HG02938 (cell line): ENCODE data around the gene RING1.

Experiments used
- ATAC-seq: cut with Tn5 transposase; IDR thresholded peaks from one replicate; pipeline ENCODE4 v1.9.1; 2021; ENCODE audit warnings: mild to moderate bottlenecking, moderate library complexity; ENCODE audit not compliant: unreplicated experiment

RING1 gene

DNA sequence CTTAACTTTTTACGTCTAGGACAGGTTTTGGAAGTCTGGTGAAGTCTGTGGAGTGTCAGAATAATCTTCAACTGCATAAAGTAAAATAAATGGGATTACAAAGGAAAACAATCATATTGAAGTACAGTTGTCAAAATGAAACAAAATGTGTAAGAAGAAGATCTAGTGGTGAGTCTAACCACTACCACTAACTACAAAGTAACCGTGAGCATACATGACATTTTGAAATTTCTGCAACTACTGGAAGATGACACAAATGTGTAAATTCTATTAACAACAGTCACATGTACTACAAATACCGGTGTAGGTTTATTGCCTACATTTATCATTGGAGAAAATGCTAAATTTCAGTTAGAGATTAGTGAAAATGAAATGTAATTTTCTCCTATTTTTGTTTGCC is 33.7 kb downstream of the RING1 start:
- ATAC-seq: no peak

DNA sequence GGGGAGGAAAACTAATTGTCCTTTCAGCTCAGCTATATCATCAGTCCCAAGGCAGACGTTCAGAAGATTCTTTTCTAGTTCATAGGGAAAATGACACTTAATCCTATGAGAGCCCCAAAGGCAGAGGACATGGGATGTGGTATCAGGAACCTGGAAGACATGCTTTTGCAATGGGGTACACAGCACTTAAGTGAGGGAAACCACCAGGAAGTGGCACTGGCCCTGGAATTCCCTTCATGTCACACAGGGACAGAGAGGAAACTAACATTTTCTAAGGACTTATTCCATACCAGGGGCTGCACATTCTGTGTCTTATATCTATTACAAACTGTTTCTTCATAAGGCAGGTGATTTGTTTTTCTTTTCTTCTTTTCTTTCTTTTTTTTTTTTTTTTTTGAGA is 35.2 kb downstream of the RING1 start:
- no peak for ATAC-seq

DNA sequence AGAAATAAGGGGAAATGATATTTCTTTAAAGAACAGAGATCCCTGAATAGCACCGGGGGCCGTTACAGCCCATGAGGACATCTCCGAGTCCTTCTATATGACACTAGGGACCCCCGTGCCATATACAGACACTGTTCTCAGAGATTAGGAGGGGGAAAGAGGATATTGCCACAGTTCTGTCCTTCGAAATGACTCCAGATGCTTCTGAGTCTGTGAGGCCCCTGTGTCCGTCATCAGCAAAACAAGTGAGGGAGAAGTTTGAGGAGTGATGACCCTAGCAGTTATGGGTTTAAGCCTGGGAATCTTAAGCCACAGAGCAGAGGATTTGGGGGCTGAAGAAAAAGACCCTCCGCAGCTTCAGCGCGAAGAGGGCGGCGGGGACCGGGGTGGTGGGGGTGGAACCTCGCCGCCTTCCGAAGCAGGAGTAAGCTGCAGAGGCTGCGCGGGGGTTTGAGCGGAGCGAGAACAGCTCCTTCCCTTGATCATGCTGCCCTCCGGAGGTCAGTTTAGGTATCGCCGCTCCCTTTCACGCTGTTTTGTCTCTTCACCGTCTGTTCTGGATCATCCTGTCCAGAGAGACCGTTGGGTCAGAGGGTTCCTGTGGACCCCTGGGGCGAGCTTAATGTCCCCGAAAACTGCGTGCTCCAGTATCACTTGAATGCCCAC is 39.8 kb downstream of the RING1 start:
- peak; percentile 38 for ATAC-seq

DNA sequence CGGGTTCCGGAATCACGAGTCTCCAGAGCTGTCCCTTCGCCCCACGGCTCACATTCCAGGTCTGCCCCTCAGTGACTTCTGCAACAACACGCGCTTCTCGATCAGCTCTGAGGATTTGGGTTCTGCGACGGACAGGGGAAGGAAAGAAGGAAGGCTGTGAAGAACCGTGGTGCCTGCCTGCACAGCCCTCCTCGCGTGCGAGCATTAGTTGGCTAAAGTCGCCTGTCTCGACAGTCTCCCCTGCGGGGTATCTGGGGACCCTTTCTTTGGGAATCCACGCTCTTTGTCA is 40.3 kb downstream of the RING1 start:
- peak; percentile 1 for ATAC-seq

DNA sequence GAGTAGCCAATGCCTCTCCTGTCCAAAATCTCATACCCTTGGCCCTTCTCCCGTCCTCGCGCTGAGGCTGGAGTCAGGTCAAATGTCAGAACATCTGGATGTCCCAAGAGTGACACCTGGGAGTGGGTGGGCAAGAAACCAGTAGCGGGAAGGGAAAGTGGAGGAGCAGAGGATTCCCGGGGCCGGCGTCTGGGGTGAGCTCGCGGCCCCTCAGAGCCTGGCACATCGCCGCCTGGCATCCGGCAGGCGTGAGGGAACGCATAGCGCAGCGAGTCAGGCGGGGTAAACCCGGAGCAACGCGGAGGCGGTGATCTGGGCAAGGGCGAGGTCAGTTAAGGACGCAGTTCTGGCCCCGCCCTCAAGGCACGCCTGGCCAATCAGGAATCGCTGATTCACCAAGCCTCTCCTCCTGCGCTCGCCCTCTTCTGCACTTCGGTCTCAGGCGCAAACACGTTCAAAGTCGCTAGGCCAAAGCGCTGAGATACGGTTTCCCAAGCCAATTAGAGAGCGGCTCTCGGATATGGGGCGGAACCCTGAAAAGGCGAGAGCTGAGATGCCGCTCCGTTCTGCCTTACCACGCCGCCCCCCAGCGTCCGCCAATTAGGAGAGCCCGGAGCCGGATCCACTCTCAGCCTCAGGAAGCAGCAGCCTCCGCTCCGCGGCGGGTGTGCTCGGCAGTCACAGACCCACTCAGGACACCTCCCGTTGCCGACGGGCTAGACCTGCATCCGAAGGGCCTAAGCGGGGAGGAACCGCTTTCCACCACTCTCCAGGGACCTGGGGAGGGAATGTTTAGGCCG is 40.8 kb downstream of the RING1 start:
- ATAC-seq: peak; percentile 92

DNA sequence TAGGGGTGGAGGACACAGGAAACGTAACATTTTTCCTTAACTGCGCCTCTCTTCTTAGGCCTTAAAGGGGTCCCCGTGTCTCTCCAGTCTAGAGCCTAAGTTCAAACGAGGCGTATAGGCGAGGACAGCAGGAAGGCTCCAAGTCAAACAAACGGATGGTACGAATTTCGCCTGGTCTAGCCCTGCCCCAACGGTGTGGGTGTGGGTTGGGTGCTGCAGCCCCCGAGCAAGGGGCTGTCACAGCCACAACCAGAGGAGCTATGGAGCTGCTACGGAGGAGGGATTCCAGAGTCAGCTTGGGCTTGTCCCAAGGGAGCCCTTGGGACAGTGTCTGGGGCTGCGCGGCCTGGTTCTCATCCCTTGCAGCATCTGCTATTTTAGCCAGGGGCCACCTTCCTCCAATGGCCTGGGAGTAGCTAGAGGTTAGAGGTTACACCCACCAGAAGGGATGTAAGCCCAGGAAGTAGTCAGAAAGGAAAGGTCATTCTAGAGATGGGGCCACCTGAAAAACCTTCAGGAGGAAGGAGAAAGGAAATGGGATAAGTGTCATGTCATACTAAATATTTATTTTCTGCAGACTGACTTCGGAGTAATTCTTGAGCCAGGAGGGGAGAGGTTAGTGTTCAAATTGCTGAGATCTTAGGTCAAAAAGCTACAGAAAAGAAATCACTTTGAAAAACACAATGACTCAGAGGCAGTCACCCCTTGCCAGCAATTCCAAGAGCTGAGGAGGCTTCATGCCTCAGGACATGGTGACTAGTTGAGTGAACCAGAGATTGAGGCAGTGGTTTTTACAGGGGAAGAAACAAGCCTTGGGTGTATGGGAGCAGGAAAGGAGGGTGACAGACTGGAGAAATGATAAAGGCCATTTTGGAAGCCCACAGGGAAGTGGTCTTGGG is 41.7 kb downstream of the RING1 start:
- ATAC-seq: no peak

DNA sequence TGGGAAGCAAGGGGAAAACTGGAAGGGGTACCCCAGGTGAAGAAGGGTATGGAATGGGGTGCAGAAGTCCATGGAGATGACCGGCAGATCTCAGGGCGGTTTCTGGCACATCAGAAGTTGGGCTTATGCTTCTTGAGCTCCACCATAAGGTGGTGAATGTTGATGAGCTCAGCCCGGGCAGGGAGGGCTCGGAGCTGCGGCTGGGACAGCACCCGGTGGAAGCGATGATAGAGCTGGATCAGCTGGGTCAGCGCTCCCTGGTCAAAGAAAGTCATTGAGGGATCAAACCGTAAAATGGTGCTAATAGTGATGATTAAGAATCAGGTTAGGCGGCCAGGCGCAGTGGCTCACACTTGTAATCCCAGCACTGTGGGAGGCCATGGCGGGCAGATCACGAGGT is 42.4 kb downstream of the RING1 start:
- ATAC-seq: no peak

DNA sequence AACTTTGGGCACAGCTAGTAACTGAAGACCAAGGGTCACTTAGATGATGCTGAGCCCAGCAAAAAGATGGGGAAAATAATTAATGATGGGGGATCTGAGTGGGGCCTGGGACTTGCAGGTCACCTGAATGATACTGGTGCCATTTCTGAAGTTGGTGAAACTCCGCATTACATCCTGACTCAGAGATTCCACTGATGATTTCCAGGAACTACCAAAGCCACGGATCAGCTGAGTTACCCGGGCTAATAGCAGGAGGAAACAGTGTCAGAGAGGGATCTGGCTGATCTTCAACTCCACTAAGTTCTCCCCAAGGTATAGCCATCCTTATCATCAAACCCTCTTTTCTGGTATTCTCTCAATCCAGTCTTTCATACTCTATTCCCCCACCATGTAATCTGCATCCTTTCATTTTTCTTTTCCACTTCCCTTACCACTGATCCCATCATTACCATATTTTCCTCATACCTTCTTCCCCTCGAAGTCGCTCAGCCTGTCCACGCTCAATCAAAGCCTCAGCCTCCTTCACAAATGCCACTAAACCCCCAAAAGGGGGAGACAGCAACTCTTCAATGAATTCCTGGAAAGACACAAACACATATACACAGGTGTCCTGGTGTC is 43.2 kb downstream of the RING1 start:
- no peak for ATAC-seq

DNA sequence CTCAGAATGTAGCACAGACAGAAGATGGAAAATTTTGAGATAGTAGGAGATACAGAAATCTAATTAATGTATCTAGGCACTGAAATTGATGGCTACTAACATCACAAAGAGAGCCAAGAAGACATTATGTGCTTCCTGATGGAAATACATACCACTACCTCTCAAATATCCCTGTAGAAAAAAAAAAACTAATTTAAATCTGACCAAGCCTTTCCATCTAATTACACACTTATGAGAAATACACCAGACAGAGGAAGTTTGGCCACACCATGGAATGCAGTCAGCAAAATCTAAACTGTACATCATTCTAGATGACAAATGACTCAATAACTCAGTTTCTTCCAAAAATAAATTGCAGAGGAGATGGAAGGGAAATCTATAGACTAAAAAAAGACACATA is 44.5 kb downstream of the RING1 start:
- ATAC-seq: no peak

DNA sequence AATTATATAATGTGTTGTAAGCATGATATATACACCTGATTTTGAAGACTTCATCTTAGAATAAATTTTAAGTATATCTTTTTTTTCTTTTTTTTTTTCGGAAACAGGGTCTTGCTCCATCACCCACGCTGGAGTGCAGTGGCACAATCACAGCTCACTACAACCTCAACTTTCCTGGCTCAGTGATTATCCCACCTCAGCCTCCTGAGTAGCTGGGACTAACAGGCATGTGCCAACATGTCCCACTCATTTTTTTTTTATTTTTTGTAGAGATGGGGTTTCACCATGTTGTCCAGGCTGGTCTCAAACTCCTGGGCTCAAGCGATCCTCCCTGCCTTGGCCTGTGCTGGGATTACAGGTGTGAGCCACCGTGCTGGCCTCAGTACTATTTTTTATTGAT is 46.3 kb downstream of the RING1 start:
- no peak for ATAC-seq

DNA sequence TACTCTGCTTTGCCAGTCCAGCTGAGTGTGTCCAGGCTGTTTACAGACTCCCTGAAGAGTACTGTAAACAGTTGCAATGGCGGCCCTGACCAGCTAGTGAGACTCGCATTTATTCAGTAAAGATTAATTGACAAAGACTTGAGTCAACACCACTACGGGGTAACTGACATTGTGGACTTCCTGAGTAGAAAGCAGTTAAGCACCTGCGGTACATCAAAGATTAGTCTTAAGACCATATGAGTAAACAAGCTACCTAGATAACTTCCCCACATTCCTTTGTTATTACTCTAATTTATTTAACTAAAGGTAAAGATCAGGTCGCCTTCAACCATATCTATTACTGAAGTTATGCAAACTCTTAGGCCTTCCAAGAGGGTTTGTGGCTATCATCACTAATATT is 50.7 kb downstream of the RING1 start:
- no peak for ATAC-seq
